HepG2 (cell line): ENCODE measurements around the gene CGREF1. TPM values are rescaled to one million over a fixed set of nuclear protein-coding genes. Genes with fewer than 3 reads are reported as not detected.
A peak's percentile ranks its signal among the peaks of the same experiment; 100 is the strongest.

Experiments
- ATM ChIP-seq: fragments of 450-650 bp; IDR thresholded peaks from 2 replicates; pipeline ENCODE4 v1.7.1; 2017; ENCODE audit warnings: mild to moderate bottlenecking, borderline replicate concordance
- CREB1 ChIP-seq, 2 experiments: fragments of 450-650 bp in 1 of 2; IDR thresholded peaks; 2 replicates each; pipeline ENCODE4 v1.6.1; 2016 to 2017; ENCODE audit warnings: control low read depth in 1 of 2, mild to moderate bottlenecking in 1 of 2, missing compliant biosample characterization in 1 of 2, missing genetic modification characterization in 1 of 2
- HDAC1 ChIP-seq: sonication (generic); formaldehyde crosslinking; IDR thresholded peaks from 2 replicates; pipeline ENCODE4 v1.5.1; 2020; ENCODE audit warnings: mild to moderate bottlenecking, missing genetic modification reagents
- HDAC2 ChIP-seq: sonication (generic); formaldehyde crosslinking; IDR thresholded peaks from 2 replicates; pipeline ENCODE4 v1.4.0; 2020; ENCODE audit warnings: missing genetic modification reagents
- HNF1A ChIP-seq, 2 experiments: sonication (generic) in 1 of 2; formaldehyde crosslinking in 1 of 2; IDR thresholded peaks; 2 replicates each; pipeline versions ENCODE4 v1.4.0 to v1.6.1; 2016 to 2020; ENCODE audit warnings: borderline replicate concordance in 1 of 2, low read depth in 1 of 2, mild to moderate bottlenecking in 1 of 2, missing genetic modification reagents in 1 of 2
- KDM4B ChIP-seq: sonication (generic); formaldehyde crosslinking; IDR thresholded peaks from 2 replicates; pipeline ENCODE4 v1.4.0; 2020; ENCODE audit warnings: missing genetic modification reagents
- MEIS2 ChIP-seq: sonication (generic); formaldehyde crosslinking; IDR thresholded peaks from 2 replicates; pipeline ENCODE4 v1.9.0; 2021; ENCODE audit warnings: mild to moderate bottlenecking, missing genetic modification reagents
- MTERF4 ChIP-seq: sonication (generic); formaldehyde crosslinking; IDR thresholded peaks from 2 replicates; pipeline ENCODE4 v1.8.0; 2023; ENCODE audit warnings: mild to moderate bottlenecking, missing genetic modification reagents
- SPEN ChIP-seq: sonication (generic); formaldehyde crosslinking; IDR thresholded peaks from 2 replicates; pipeline ENCODE4 v1.5.1; 2020; ENCODE audit warnings: low read depth, mild to moderate bottlenecking, missing genetic modification reagents
- TAF15 ChIP-seq: fragments of 200-400 bp; formaldehyde crosslinking; IDR thresholded peaks from one replicate; pipeline ENCODE4 v1.6.1; 2018; ENCODE audit warnings: mild to moderate bottlenecking, low read depth, low read length; ENCODE audit not compliant: poor library complexity, severe bottlenecking
- ZHX2 ChIP-seq, 2 experiments: sonication (generic) in 1 of 2; formaldehyde crosslinking in 1 of 2; IDR thresholded peaks; 2 replicates each; pipeline versions ENCODE4 v1.6.1 to v1.9.0; 2014 to 2022; ENCODE audit warnings: antibody characterized with exemption in 1 of 2, borderline replicate concordance in 1 of 2, inconsistent platforms in 1 of 2, low read depth in 1 of 2, missing genetic modification reagents in 1 of 2
- ZNF274 ChIP-seq: sonication (generic); formaldehyde crosslinking; IDR thresholded peaks from 2 replicates; pipeline ENCODE4 v1.5.1; 2020; ENCODE audit warnings: mild to moderate bottlenecking, missing genetic modification reagents
- ZNF558 ChIP-seq: sonication (generic); formaldehyde crosslinking; IDR thresholded peaks from 2 replicates; pipeline ENCODE4 v1.9.0; 2022; ENCODE audit warnings: mild to moderate bottlenecking, missing genetic modification reagents, borderline replicate concordance
- ZNF577 ChIP-seq: sonication (generic); formaldehyde crosslinking; IDR thresholded peaks from 2 replicates; pipeline ENCODE4 v1.4.0; 2020; ENCODE audit warnings: mild to moderate bottlenecking, low read depth, missing genetic modification reagents, borderline replicate concordance
- ZNF775 ChIP-seq: sonication (generic); formaldehyde crosslinking; IDR thresholded peaks from 2 replicates; pipeline ENCODE4 v1.4.0; 2020; ENCODE audit warnings: missing genetic modification reagents, mild to moderate bottlenecking, moderate library complexity, borderline replicate concordance
- polyA plus RNA-seq, 8 experiments: library from polyadenylated mRNA; depleted of rRNA in 3 of 8; stranded (reverse) in 7 of 8; unstranded in 1 of 8; fragments of >200 nt; fragmentation: Illumina TruSeq in 4 of 8; extraction: Trizol in 4 of 8; gene quantifications; 2 replicates each; pipeline versions ENCODE4 v1.2.1 to v1.2.3, GENCODE V29; 2011 to 2016; ENCODE audit warnings: low read depth in 4 of 8, missing spikeins in 1 of 8, mixed read lengths in 1 of 8; ENCODE audit not compliant: insufficient read depth in 1 of 8
- total RNA-seq, 5 experiments: library from RNA; depleted of rRNA; stranded (reverse); fragments of >200 nt; fragmentation: Illumina TruSeq; extraction: Trizol; gene quantifications; 2 replicates each; pipeline ENCODE4 v1.2.3, GENCODE V29; 2016; ENCODE audit warnings: low read depth in 1 of 5

The CGREF1 gene
- total and polyA plus RNA-seq, 2 of the 13 experiments (the other 11 are each of a cell fraction or from before 2014, with no cell fraction given): 13.9 to 23.4 TPM

DNA sequence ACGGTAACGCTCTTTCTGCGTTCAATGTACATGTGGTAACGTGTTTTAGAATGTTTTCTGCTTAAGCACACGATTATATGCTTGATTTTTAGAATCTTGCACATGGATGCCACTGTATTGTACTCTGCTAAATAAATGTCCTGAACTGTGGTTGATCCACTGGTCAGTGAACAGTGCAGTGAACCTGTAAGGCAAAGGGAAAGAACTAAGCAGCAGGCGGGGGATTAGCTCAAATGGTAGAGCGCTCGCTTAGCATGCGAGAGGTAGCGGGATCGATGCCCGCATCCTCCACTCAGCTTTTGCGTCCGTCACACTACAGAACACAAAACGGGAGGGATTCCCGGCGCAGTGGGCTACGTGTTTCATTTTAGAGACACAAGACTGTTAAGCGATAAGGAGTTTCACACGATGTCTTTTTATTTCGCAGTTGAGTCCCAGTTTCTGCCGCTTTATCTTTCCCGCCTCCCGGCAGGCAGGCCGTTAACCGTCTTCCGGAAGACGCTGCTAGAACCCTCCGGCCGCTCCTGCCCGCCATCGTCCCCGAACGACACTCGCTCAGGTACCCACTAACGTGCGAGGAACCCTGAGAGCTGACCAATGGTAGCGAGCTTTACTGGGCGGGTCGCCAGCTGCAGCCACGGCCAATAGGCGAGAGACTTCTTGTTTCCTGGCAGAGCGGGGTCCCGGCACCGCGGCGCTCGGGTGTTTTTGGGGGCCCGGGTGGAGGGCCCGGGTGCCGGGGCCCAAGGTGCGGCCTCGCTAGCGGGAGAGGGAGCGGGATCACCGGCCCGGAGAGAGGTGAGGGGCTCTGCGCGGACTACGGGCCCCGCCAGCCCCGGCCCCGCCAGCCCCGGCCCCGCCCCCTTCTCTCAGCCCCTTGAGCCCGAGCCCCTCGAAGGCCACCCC lies 67.7 kb downstream of the CGREF1 start, which contains the start of gene AGBL5 (continued):
- TF ChIP-seq ZNF775 (CRISPR knock-in tag): peak; percentile 70; the same call in 1 of the 2 replicates
- TF ChIP-seq ZNF558: peak; percentile 98; the same call in 1 of the 2 replicates
- 0 out of 2 replicates have a peak, but pooled peaks have one; percentile 20 for TF ChIP-seq CREB1 (IDR thresholded peaks at IDR 0.05)
- TF ChIP-seq CREB1 (CRISPR knock-in tag; IDR thresholded peaks at IDR 0.05): no peak; the same call in none of the 2 replicates
- TF ChIP-seq MTERF4 (CRISPR knock-in tag): peak; percentile 92
- TF ChIP-seq HNF1A (IDR thresholded peaks at IDR 0.05; ENCODE audit: low read depth): peak; percentile 34; the same call in 1 of the 2 replicates
- peak; percentile 72; the same call in 1 of the 2 replicates for TF ChIP-seq HNF1A (CRISPR knock-in tag; IDR thresholded peaks at IDR 0.05; ENCODE audit: borderline replicate concordance)
- TF ChIP-seq ATM: no peak
- TF ChIP-seq SPEN (CRISPR knock-in tag): peak; percentile 77
- TF ChIP-seq ZNF577 (CRISPR knock-in tag): no peak
- no peak for TF ChIP-seq KDM4B (CRISPR knock-in tag)
- peak; percentile 96 for TF ChIP-seq MEIS2 (CRISPR knock-in tag)
- peak; percentile 57; the same call in 1 of the 2 replicates for TF ChIP-seq ZHX2 (IDR thresholded peaks at IDR 0.05; ENCODE audit: low read depth)
- TF ChIP-seq ZHX2 (CRISPR knock-in tag; IDR thresholded peaks at IDR 0.05; ENCODE audit: borderline replicate concordance): no peak
- peak; percentile 80 for TF ChIP-seq HDAC1
- TF ChIP-seq ZNF274 (CRISPR knock-in tag): peak; percentile 97
- peak; percentile 61 for TF ChIP-seq HDAC2 (CRISPR knock-in tag)
- TF ChIP-seq TAF15: no peak
